Measurements from ENCODE around the gene CHD2.
"Not testable (repeated sequence)": the region's sequence is repeated elsewhere in the genome, so short reads cannot be mapped to it uniquely, and the experiment has no call there.

The CHD2 gene

DNA sequence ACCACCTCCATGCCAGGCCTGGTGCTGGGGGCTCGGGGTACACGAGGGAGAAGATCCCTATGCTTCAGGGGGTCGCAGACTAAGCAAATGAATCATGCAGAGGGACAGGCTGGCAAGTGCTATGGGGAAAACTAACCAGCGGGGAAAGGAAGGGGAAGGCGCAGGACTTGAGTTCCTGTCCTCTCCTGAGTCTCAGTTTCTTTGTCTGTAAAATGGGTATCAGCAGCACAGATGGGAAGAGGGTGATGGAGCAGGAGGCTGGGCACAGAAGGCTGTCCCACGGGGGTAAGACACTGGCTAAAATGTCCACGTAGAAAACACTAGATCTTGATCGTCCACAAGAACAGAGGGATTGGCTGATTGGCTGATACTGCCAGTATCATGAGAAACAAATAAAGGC, 149.1 kb downstream of the CHD2 start:
- intact Hi-C loops (cut with DNase I): no loop called here
- DNase-seq: no peak

DNA sequence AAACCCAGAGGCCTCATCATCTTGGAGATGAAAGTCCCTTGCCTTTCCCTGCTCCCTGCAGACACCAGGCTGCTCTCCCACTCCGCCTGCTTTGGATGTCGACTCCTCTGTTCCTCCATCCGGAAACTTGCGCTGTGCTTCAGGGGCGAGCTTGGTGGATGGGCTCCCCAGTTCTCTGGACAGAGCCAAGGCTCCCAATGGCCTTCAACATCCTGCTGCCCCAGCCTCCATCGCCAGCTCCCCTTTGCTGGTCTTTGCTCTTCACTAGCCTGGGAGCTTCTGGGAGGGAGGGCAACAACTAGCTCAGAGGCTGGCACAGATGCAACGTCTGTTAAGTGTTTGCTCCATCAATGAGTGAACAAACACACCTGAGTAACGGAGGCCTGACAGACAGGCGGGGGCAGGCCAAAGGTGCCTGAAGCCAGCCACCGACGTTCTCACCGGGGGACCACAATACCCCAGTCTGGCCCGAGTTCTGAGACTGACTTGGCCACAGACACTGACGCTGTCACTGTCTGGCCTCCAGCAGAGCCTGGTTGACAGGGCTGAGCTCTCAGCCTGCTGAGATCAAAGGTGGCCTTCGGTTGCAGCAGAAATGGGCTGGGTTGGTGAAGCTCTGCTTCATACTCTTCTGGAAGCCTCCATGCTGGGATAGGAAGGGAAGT, 149.9 kb downstream of the CHD2 start:
- intact Hi-C loops (cut with DNase I): no loop called here
- no peak for DNase-seq

DNA sequence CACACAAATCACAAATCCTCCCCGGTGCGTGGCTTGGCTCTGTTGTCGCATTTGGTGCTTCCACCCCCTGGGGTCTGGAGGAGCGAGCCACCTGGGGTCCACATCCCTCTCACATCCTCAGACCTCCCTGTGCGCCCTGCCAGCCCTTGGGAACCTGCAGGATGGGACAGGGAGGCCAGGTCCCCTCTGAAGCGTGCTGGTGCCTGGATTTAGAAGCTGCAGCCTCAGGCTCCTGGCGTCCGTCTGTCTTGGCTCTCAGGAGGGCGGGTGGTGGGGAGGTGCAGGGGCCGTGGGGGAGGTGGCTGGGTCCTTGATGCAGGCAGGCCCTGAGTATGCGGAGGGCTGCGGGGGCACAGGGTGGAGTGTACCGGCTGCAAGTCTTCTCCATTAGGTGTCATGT, 150.5 kb downstream of the CHD2 start:
- intact Hi-C loops (cut with DNase I): no loop called here
- no peak for DNase-seq

DNA sequence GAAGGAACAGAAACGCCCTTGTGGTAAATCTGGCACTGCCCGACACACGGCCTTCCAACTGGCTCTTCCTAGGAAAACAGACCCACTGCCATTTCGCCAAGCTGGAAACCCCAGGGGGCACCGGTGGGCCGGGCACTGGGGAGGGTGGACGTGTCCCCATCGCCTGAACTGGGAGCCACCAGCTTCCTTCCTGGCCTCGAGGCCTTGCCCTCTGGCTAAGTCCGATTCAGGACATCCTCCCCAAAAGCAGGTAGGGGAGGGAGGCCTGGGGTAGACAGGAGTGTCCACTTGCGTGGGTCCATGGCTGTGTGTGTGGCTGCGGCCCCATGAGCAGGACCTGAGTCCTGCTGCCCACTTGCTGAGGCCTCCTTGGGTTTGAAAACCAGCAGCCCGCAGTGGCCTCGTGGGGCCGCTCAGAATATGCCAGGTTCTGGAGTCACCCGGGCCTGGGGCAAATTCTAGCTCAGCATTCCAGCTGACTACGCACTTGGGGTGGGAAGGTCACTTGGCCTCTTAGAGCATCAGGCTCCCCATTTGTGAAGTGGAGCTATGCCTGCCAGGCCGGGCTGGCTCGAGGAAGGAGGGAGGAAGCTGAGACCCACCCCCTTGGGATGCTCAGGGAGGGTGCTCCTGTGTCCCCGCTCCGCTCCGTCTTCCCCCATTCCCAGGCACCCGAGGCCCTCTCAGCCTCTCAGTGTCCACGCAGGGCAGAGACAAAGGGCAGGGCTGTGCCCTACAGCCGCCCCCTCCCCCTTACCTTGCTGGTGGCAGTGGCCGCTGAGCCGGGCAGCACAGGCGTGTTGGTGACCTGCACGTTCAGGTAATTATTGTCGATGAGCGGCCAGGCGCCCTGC, 151.3 kb downstream of the CHD2 start:
- no peak for DNase-seq
- intact Hi-C loops (cut with DNase I): no loop called here

DNA sequence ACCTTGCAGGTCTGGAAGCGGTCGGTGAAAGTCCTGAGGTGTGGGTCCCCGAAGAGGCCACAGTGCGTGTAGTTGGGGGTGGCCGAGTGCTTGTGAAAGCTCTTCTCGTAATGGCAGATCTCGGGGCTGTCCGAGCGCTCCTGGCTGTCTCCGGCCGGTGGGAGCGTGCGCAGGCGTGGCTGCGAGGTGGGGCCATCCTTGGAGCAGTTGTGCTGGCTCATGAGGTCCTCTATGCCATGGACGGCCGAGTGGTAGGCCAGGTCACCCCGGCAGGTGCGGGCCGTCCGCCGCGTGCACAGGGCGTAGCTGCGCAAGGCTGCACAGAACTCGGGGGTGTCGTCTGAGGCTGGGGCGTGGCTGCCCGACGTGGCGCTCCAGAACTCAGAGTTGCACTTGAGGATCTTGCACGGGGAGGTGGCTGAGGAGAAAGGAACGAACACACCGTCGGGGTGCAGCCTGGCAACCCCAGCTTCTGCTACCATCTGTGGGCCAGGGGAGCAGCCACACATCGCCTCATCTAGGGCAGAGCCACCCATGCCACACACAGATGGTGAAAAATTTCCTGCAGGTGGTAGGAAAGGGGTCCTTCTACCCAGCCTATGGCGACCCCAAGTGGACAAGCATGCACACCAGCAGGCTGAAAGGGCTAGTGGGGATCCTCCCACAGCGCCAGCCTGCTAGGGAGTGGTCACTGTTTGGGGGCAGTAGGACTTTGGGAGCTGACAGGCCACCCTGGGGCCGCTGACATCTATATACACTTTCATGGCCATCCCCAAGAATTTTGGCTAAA, 152.2 kb downstream of the CHD2 start:
- intact Hi-C loops (cut with DNase I): no loop called here
- DNase-seq: no peak

DNA sequence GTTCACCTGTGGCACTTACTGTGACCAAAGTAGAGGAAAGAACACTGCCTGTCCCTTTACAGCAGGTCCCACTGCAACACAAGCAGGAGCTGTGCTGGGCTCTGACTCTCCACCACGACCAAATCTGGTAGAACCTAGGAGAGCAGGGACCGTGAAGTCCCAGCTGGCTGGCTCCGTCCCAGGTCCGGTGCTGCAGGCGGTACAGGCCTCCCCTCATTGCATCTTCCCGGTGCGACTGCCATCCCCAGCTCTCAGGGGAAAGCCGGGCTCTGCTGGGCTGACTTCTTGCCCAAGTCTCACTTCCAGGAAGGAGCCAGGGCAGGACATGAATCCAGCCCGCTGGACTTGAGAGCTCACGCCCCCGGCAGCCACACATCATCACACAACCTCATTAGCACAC, 155.1 kb downstream of the CHD2 start:
- intact Hi-C loops (cut with DNase I): no loop called here
- DNase-seq: no peak

DNA sequence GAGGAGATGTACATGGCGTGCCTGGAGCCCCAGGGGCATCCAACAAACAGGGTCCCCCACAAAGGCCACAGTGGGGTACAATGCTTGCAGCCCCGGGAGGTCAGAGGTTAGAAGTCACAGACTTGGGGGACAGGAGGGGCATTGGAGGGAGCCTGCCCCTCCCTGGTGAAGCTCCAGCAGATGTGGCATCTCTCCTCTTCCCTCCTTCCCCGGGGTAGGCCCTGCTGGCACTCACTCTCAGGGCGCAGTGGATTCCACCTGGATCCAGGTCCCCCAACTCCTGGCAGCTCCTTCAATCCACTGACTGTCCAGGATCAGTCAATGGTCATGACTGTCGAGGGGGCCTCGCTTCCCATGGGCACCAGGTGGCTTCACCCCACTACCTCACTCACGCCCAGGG, 156.7 kb downstream of the CHD2 start:
- no peak for DNase-seq
- intact Hi-C loops (cut with DNase I): no loop called here

DNA sequence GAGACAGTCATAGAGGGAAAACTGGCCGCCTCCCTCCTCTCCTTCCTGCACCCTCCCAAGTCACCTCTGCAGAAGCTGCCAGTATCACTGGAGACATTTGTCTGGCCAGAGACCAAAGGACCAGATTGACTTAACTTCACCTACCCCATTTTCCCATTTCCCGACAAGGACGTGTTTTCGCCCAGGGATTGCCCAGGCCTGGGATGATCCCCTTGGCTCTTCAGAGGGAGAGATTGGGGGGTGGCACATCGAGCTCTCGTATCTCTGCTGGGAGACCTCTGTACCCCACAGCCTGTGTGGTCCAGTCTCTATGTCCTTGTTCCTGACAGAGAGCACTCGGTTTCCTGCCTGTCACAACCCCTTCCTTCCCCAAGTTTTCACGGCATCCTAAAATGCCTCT, 157.5 kb downstream of the CHD2 start:
- no peak for DNase-seq
- intact Hi-C loops (cut with DNase I): no loop called here

DNA sequence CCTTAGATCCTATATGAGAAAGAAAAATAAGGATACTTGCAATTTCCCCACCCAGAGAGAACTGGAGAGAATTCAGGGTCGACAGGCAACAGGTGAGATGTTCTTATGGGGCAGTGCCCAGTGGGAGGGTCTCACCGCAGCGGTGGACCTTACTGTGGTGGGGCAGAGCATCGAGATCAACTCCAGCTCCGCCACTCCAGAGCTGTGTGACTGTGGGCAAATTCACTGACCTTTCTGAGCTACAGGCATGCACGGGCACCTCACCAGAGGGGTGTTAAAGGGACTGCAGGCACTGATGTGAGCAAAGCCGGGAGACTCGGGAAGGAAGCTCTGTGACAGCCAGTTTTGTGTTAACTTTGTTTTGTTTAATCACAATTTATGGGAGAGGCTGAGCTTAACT, 158.0 kb downstream of the CHD2 start:
- DNase-seq: no peak
- intact Hi-C loops (cut with DNase I): no loop called here

DNA sequence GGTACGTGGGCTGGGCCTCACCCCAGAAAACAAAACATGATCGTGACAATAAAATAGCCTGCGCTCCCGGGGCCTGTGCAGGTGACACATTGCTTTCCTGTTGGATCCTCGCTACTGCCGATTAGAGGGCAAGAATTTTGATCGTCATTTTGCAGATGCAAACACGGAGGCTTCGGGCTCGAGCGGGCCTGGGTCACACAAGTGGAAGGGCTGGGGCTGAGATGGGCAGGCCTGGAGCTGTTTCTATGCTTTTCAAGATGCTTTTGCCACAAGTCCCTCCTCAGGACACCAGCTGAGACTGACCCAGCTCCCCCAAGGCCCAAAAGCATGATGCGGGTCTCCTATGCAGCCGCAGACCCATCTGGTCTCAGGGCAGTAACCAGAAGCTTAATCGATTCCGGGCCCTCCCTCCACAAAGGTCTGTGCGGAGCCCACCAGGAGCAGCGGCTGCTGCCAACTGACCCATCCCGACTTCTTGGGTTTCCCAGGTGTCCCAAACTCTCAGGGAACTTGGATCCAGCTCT, 158.8 kb downstream of the CHD2 start:
- DNase-seq: no peak
- intact Hi-C loops (cut with DNase I): no loop called here

DNA sequence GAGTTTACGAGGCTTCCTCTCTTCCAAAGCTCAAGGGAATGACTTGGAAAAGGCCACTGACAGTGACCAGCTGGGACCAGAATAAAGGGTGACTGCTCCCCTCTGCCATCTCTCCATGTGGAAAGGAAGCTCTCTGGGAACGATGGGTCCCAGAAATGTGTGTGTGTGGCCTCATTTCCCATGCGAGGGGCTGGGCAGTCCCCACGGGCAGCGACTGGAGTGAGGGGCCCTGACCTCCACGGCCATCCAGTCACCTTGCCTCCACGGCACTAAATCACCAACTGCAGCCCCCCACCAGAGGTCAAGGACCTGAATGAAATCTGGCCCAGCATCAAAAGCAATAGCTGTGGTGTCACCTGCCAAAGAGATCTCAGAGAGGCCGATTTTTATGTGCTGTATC, 159.3 kb downstream of the CHD2 start:
- intact Hi-C loops (cut with DNase I): no loop called here
- no peak for DNase-seq

DNA sequence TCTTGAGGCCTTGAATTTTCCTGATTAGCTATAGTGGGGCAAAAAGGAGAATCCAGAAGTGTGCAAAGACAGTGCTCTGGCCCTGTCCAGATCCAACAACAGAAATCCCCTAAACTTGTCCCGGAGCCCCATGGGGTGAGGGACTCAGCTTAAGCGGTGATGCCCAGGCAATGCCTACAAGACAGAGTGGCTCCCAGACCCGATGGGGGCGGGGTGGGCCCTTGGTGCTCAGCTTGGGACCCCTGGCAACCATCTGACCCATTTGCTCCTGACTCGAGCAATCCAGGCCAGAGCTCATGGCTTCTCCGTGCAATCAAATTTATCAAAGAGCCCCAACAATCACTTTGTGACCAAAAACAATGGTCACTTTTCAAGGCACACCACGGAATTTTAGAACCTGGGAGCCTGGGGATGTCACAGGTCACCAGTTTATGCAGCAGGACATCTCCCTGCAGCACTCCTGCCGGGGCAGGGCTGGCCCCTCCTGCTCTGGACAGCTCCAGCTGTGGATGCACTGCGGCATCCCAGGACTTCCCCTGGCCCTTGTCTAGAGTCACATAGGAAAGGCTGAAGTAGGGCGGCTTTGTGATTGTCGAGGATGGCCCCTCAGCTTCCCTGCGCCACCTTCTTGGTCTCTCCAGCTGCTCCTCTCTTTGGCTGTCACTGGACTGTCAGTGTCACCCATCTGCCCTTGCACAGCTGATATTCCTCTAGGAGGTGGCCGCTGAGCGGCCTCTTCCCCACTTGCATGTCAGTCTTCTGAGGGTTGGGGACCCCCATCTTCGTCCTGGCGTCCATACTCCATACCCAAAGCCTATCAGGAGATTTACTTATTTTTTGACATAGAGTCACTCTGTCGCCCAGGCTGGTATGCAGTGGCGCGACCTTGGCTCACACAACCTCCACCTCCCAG, 160.5 kb downstream of the CHD2 start:
- DNase-seq: no peak
- intact Hi-C loops (cut with DNase I): no loop called here

DNA sequence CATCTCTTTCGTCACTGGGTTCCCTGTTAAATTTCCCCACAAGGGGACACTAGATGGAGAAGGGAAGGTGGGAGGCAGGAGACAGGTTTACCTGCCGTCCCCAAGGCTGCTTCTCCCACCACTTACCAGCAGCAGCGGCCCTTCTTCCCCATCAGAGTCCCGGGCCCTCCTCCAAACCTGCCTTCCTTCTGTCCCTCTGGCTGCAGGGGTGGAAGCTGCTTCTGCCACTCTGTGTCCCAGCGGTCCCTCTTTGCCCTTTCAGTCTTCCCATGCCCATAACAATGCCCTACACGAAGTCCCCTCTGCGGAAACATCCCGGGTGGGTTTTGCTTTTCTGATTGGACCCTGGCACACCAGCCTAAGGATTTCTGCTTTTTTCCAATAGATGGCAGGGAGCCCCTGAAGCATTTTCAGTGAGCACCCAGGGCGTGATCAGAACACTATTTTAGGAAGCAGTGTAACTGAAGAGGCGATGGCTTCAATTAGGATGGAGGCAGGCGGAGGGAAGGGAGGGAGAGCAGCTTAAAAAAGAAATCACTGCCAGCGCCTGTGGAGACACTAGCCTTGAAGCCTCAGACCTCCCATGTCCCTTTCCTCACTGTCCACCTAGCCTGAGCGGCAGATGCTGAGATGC, 162.6 kb downstream of the CHD2 start:
- intact Hi-C loops (cut with DNase I); DNase-seq: not testable (repeated sequence)

DNA sequence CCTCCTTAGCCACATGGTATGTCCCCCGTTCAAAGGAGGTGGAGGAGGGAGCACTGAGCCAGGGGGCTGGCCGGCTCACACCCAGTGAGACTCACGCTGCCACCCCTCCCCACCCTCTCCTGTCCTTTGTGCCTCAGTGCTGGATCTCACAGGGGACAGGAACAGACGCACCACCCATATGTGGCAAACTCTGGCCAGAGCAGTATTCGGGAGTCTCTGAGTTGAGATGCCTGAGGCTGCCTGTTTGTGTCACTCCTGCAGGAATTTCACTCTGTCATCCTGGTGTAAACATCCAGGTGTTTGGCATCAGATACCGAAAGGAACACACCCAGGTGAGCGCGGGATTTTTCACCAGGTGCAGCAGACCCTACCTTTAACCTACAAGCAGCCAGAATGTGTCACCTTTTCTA, 163.1 kb downstream of the CHD2 start:
- intact Hi-C loops (cut with DNase I): no loop called here

DNA sequence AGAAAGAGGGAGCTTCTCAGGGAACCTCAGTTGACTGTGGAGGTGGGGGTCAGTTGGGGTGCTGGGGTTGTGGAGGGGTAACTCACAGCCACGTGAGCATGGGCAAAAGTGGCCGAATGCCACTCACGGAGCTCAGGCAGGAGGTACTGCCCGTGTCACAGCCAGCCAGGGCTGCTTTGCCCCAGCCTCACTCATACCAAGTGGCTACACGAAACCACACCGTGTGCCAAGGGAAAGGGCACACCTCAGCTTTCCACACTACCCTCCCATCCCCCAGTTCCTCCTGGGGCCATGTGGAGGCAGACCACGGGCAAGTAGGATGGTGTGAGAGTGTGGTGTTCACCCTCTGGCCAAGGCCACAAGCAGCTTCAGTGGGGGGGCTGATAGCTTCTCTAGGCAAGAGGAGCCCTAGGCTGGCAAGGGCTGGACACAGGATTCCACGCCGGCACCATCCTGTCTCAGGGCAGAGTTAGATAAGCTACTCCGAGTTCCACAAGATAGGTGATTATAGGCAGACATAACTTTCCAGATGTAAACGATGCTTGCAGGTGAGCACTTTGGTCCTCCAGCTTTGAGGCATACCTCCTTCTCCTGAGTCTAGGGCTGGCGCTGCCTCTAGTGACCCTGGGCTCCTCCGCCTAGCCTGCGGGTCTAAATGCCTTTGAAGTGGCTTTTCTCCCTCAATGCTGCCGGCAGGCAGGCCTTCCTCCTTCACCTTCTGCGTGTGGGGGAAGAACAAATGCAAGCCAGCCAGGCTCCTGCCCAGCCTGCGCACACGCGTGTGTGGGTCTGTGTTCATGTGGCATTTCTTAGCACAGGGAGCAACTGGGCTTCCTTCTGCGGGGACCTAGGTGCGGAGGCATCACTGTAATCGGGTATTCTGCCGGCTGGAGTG, 163.9 kb downstream of the CHD2 start:
- intact Hi-C loops (cut with DNase I): no loop called here
- no peak for DNase-seq

More for the DNA sequence above, 163.1 kb downstream of the CHD2 start:
- no peak for DNase-seq

DNA sequence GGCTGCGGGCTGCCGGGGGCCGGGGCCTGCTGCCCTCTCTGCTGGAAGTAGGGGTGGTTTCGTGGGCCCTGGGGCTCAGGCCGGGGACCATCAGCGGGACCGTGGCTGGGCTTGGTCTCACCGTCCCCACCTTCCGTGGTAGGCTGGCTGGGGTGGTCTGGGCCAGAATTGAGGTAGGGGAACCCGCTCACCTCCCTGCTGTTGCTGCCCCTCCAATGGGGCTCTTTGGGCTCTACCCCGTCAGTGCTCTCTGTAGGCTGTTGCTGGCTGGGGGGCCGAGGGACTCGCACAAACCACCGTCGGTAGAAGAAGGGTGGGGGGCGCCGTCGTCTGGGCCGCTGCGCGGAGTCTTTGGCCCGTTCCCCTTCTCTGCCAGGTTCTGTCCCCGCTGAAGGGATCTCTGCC, 165.5 kb downstream of the CHD2 start:
- no peak for DNase-seq
- intact Hi-C loops (cut with DNase I): no loop called here

DNA sequence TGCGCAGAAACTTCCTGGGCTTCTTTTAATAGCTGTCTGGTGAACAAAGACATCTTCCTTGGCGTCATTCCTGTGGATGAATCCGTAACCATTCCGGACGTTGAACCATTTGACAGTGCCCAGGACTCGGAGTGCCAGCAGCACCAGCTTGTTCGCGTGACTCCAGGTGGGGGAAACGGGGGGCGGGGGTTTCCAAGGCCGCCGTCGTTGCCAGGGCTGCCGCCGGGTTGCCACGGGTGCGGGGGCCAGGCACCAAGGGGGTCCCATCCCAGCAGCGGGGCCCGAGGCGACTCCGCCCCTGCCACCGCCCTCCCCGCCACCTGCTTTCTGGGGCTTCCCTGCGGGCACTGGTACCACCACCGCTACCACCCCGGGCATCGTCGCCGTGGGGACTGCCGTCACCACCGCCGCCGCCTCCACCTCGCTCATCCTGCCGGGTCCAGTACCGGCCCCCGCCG, 166.1 kb downstream of the CHD2 start:
- DNase-seq: peak in 2 of 42 donors; percentile 35
- intact Hi-C loops (cut with DNase I): no loop called here
